GM19395 (cell line): ENCODE data around the gene EFCAB8.

Experiments used
- ATAC-seq: cut with Tn5 transposase; IDR thresholded peaks from one replicate; pipeline ENCODE4 v1.9.1; 2021; ENCODE audit warnings: mild to moderate bottlenecking, moderate library complexity; ENCODE audit not compliant: unreplicated experiment

EFCAB8 gene

GRCh38 chr20:32908334-32909292 lies 49.9 kb downstream of the EFCAB8 start:
- ATAC-seq = no peak

GRCh38 chr20:32909451-32909850 lies 50.7 kb downstream of the EFCAB8 start:
- no peak for ATAC-seq

GRCh38 chr20:32909896-32910571 lies 51.3 kb downstream of the EFCAB8 start:
- ATAC-seq = no peak

- ATAC-seq = no peak
These were observed 52.6 kb downstream of the EFCAB8 start for GRCh38 chr20:32911355-32911754.

GRCh38 chr20:32912688-32913087 lies 54.0 kb downstream of the EFCAB8 start:
- no peak for ATAC-seq

- no peak for ATAC-seq
These were observed 55.3 kb downstream of the EFCAB8 start for GRCh38 chr20:32914031-32914430.

- ATAC-seq = no peak
These were observed 58.6 kb downstream of the EFCAB8 start for GRCh38 chr20:32917191-32917950.

- no peak for ATAC-seq
These were observed 59.6 kb downstream of the EFCAB8 start for GRCh38 chr20:32918296-32918695.

- ATAC-seq = no peak
These were observed 60.0 kb downstream of the EFCAB8 start for GRCh38 chr20:32918751-32919150.

- no peak for ATAC-seq
These were observed 61.3 kb downstream of the EFCAB8 start for GRCh38 chr20:32920066-32920465.

GRCh38 chr20:32920530-32921298 lies 62.0 kb downstream of the EFCAB8 start:
- ATAC-seq = no peak

- ATAC-seq = no peak
These were observed 63.7 kb downstream of the EFCAB8 start for GRCh38 chr20:32922466-32922865.

- ATAC-seq = no peak
These were observed 66.1 kb downstream of the EFCAB8 start for GRCh38 chr20:32924781-32925180.

GRCh38 chr20:32925481-32926196 lies 66.9 kb downstream of the EFCAB8 start:
- no peak for ATAC-seq

GRCh38 chr20:32929162-32929561 lies 70.4 kb downstream of the EFCAB8 start:
- no peak for ATAC-seq

GRCh38 chr20:32930181-32930580 lies 71.5 kb downstream of the EFCAB8 start:
- ATAC-seq = no peak

- ATAC-seq = no peak
These were observed 72.0 kb downstream of the EFCAB8 start for GRCh38 chr20:32930701-32931100.

GRCh38 chr20:32934580-32934979 lies 75.9 kb downstream of the EFCAB8 start:
- ATAC-seq = no peak

GRCh38 chr20:32941155-32941885 lies 82.6 kb downstream of the EFCAB8 start:
- no peak for ATAC-seq
